ENCODE measurements around the gene RNFT2. TPM values are rescaled to one million over a fixed set of nuclear protein-coding genes. Genes with fewer than 3 reads are reported as not detected.

Gene RNFT2
- polyA plus RNA-seq, 2 of the 4 experiments (the other 2 are of a cell fraction) = 2.6 to 7.2 TPM

DNA sequence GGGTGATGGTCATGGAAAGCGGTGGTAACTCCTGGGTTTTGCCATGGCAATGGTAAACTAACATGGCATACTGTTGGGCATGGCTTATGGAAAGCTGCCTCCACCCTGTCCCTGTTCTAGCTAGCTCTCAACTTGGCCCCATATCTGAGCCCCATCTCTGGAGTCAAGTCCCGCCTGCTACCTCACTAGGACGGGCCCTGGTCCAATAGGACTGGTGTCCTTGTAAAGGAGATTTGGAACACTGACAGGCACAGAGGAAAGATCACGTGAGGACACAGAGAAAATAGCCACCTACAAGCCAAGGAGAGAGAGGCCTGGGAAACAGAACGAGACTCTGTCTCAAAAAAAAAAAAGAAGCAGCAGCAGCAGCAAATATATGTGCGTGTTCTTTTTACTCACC, 59.8 kb downstream of the RNFT2 start:
- TF ChIP-seq CBX8 (IDR thresholded peaks at IDR 0.05) (no peak), JUNB (IDR thresholded peaks at IDR 0.05) (no peak), ZSCAN20 (CRISPR knock-in tag; IDR thresholded peaks at IDR 0.05) (no peak), HDAC2 (IDR thresholded peaks at IDR 0.05) (no peak), HOXB13 (CRISPR knock-in tag; IDR thresholded peaks at IDR 0.05; ENCODE audit: low read depth) (no peak), BHLHE40 (IDR thresholded peaks at IDR 0.05; ENCODE audit: low read depth, low read length) (no peak), NFE2L2 (conservative IDR thresholded peaks at IDR 0.05; ENCODE audit: low read length) (no peak), CBX2 (IDR thresholded peaks at IDR 0.05; ENCODE audit: borderline replicate concordance, low read depth) (no peak), TP53 (CRISPR knock-in tag; IDR thresholded peaks at IDR 0.05) (no peak), GATA3 (IDR thresholded peaks at IDR 0.05; ENCODE audit: borderline replicate concordance) (no peak), RFX5 (IDR thresholded peaks at IDR 0.05) (no peak), ZFP36 (IDR thresholded peaks at IDR 0.05; ENCODE audit: borderline replicate concordance, partially characterized antibody) (no peak), ESRRA (IDR thresholded peaks at IDR 0.05; ENCODE audit: borderline replicate concordance, low read length) (no peak), NPAS2 (CRISPR knock-in tag; IDR thresholded peaks at IDR 0.05; ENCODE audit: borderline replicate concordance) (no peak)
- TF ChIP-seq, protein P1, sequence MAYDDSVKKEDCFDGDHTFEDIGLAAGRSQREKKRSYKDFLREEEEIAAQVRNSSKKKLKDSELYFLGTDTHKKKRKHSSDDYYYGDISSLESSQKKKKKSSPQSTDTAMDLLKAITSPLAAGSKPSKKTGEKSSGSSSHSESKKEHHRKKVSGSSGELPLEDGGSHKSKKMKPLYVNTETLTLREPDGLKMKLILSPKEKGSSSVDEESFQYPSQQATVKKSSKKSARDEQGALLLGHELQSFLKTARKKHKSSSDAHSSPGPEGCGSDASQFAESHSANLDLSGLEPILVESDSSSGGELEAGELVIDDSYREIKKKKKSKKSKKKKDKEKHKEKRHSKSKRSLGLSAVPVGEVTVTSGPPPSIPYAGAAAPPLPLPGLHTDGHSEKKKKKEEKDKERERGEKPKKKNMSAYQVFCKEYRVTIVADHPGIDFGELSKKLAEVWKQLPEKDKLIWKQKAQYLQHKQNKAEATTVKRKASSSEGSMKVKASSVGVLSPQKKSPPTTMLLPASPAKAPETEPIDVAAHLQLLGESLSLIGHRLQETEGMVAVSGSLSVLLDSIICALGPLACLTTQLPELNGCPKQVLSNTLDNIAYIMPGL (CRISPR knock-in tag; IDR thresholded peaks at IDR 0.05; ENCODE audit: borderline replicate concordance) = no peak
- TF ChIP-seq, protein P2, sequence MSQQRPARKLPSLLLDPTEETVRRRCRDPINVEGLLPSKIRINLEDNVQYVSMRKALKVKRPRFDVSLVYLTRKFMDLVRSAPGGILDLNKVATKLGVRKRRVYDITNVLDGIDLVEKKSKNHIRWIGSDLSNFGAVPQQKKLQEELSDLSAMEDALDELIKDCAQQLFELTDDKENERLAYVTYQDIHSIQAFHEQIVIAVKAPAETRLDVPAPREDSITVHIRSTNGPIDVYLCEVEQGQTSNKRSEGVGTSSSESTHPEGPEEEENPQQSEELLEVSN (IDR thresholded peaks at IDR 0.05; ENCODE audit: borderline replicate concordance, low read depth) = no peak
- TF ChIP-seq, protein P3, sequence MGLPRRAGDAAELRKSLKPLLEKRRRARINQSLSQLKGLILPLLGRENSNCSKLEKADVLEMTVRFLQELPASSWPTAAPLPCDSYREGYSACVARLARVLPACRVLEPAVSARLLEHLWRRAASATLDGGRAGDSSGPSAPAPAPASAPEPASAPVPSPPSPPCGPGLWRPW (IDR thresholded peaks at IDR 0.05) = no peak
- TF ChIP-seq, protein P4, sequence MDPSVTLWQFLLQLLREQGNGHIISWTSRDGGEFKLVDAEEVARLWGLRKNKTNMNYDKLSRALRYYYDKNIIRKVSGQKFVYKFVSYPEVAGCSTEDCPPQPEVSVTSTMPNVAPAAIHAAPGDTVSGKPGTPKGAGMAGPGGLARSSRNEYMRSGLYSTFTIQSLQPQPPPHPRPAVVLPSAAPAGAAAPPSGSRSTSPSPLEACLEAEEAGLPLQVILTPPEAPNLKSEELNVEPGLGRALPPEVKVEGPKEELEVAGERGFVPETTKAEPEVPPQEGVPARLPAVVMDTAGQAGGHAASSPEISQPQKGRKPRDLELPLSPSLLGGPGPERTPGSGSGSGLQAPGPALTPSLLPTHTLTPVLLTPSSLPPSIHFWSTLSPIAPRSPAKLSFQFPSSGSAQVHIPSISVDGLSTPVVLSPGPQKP (IDR thresholded peaks at IDR 0.05; ENCODE audit: low read depth, low read length) = no peak
- Histone ChIP-seq H3K27ac (no peak overlapping the region), H3K4me3 (no peak overlapping the region), H3K4me1 (peaks cover 9% of the 10 kb centered on the region; the same call in 2 of the 3 replicates), H3K4me2 (no peak overlapping the region), H3K9me3 (peaks cover 19% of the 10 kb centered on the region; the same call in 2 of the 3 replicates)
- WGBS (ENCODE audit: missing lambda C conversion rate) = 90% methylated on average over 6 of the region's 6 CpGs
- ChIA-PET POLR2A (no interaction called here), CTCF (interaction anchor here (0.6 to 1.3 kb wide), 3 partner anchors 17 to 519 kb away, joined by 3 to 5 read pairs (median 4); no protein-coding TSS in a partner anchor)
- FAIRE-seq (no peak), ATAC-seq (no peak), DNase-seq (ENCODE audit: low read depth in 1 of 2, low spot score in 1 of 2) (no peak)

DNA sequence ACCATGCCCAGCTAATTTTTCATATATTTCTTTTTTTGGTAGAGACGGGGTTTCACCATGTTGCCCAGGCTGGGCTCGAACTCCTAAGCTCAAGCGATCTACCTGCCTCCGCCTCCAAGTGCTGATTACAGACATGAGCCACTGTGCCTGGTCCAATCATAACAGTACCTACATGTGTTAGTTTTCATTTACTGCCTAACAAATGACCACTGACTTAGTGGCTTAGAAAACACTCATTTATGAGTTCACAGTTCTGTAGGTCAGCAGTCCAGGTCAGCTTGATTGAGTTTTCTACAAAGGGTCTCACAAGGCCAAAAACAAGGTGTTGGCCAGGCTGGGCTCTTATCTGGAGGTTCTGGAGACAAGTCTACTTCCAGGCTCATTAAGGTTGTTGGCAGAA, 60.6 kb downstream of the RNFT2 start:
- DNase-seq (ENCODE audit: low read depth in 1 of 2, low spot score in 1 of 2) = no peak
- Histone ChIP-seq H3K27ac (no peak overlapping the region), H3K4me1 (peaks cover 9% of the 10 kb centered on the region; the same call in 2 of the 3 replicates), H3K4me2 (no peak overlapping the region), H3K9me3 (peaks cover 19% of the 10 kb centered on the region; the same call in 2 of the 3 replicates), H3K4me3 (no peak overlapping the region)
- no peak for ATAC-seq
- CTCF ChIA-PET = interaction anchor here (1.0 to 1.3 kb wide), 2 partner anchors 13 to 90 kb away, joined by 3 to 4 read pairs; no protein-coding TSS in a partner anchor
- POLR2A ChIA-PET = no interaction called here
- WGBS (ENCODE audit: missing lambda C conversion rate) = 87% methylated on average over 4 of the region's 4 CpGs
- TF ChIP-seq FOXS1 (CRISPR knock-in tag; IDR thresholded peaks at IDR 0.05) = no peak
- no peak for TF ChIP-seq CBX2 (IDR thresholded peaks at IDR 0.05; ENCODE audit: borderline replicate concordance, low read depth)
- no peak for TF ChIP-seq MYC (IDR thresholded peaks at IDR 0.05; ENCODE audit: borderline replicate concordance, low read length)
- TF ChIP-seq, protein P5, sequence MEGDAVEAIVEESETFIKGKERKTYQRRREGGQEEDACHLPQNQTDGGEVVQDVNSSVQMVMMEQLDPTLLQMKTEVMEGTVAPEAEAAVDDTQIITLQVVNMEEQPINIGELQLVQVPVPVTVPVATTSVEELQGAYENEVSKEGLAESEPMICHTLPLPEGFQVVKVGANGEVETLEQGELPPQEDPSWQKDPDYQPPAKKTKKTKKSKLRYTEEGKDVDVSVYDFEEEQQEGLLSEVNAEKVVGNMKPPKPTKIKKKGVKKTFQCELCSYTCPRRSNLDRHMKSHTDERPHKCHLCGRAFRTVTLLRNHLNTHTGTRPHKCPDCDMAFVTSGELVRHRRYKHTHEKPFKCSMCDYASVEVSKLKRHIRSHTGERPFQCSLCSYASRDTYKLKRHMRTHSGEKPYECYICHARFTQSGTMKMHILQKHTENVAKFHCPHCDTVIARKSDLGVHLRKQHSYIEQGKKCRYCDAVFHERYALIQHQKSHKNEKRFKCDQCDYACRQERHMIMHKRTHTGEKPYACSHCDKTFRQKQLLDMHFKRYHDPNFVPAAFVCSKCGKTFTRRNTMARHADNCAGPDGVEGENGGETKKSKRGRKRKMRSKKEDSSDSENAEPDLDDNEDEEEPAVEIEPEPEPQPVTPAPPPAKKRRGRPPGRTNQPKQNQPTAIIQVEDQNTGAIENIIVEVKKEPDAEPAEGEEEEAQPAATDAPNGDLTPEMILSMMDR (IDR thresholded peaks at IDR 0.05) = no peak
- TF ChIP-seq HOXA7 (CRISPR knock-in tag; IDR thresholded peaks at IDR 0.05) = no peak
- TF ChIP-seq, protein P1 (CRISPR knock-in tag; IDR thresholded peaks at IDR 0.05; ENCODE audit: borderline replicate concordance) = no peak
- FAIRE-seq = no peak
